GM12872 (cell line): ENCODE results near the gene TP53BP2.

Source experiments
- TF ChIP-seq, protein P1 (sequence below): IDR thresholded peaks from 3 replicates; pipeline ENCODE4 v1.5.1; 2011; ENCODE audit warnings: low read depth, mild to moderate bottlenecking, low read length, moderate library complexity; ENCODE audit not compliant: insufficient read depth

The TP53BP2 gene

DNA sequence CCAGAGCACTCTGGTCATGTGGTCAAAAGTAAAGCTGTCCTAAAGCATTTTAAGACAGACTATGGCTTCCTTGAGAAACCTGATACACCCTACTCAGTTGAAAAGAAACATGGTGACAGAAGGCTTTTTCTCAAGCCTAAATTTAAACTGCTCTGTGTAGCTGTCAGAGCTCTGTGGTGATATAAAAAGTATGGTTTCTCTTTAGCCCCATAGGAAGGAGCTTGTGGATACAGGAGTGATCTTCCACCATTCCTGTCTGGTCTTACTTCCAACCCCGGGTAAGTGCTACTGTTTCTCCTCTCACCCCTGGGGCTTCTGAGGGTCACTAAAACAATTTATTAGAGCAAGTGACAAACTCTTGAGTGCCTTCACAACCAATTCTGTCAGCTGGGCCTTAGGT lies 8.5 kb downstream of the TP53BP2 start:
- TF ChIP-seq, protein P1, sequence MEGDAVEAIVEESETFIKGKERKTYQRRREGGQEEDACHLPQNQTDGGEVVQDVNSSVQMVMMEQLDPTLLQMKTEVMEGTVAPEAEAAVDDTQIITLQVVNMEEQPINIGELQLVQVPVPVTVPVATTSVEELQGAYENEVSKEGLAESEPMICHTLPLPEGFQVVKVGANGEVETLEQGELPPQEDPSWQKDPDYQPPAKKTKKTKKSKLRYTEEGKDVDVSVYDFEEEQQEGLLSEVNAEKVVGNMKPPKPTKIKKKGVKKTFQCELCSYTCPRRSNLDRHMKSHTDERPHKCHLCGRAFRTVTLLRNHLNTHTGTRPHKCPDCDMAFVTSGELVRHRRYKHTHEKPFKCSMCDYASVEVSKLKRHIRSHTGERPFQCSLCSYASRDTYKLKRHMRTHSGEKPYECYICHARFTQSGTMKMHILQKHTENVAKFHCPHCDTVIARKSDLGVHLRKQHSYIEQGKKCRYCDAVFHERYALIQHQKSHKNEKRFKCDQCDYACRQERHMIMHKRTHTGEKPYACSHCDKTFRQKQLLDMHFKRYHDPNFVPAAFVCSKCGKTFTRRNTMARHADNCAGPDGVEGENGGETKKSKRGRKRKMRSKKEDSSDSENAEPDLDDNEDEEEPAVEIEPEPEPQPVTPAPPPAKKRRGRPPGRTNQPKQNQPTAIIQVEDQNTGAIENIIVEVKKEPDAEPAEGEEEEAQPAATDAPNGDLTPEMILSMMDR = no peak

DNA sequence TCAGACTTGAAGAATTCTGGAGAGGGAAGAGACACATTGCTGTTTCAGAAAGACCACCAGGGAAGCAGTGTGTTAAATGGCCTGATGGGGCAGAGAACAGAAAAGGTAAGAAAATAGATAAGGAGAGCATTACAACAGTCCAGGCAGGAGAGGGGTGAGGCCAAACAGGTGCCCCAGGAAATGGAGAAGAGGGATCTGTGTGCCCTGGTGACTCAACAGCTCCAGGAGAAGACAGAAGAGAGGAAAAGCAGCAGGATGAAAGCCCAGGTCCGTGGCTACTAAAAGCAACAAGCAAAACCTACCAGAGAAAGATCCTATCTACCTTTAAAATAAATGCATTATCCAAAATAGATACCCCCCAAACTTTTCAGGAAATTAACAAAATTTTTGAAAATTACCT lies 9.2 kb downstream of the TP53BP2 start:
- TF ChIP-seq, protein P1 = no peak

DNA sequence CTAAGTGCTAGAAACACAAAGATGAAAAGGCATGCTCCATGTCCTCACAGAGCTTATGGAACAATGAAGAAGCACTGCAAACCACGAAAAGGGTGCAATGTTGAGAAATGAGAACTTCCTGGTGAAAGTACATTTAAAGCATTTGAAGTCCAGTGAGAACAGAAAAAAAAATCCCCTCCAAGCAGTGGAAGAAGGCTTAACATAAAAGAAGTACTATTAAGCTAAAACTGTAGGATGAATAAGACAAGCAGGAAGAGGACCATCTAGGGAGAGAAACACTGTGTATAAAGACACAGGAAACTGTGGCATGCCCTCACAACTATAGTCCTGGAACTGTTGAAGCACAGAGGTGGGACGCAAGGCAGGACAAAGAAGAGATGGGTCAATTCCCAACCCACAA lies 10.0 kb downstream of the TP53BP2 start:
- TF ChIP-seq, protein P1 = no peak

DNA sequence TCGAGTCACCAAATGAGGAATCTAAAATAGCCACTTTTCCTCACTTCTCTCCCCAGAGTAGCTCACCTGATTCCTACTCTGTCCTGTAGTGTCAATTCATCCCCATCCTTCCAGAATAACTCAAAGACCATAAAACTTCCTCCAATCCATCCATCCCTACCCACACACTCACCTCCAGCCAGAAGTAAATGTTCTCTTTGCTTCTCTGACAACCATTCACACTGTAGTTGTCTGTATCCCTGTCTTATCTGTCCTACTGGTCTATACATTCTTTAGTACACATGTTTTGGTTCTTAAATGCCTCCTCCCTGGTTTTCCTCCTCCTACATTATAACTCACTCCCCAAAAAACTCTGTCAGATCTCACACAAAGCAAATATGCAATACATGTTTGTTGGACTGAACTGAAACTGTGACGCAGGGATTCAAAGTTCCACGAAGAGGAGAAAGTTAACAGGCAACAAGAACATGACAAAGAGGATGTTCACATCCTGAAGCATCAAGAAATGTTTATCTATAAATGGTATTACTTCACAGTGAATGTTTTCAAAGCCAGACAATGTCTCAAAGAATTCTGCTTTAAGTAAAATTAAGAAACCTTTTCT lies 11.0 kb downstream of the TP53BP2 start:
- TF ChIP-seq, protein P1 = no peak

DNA sequence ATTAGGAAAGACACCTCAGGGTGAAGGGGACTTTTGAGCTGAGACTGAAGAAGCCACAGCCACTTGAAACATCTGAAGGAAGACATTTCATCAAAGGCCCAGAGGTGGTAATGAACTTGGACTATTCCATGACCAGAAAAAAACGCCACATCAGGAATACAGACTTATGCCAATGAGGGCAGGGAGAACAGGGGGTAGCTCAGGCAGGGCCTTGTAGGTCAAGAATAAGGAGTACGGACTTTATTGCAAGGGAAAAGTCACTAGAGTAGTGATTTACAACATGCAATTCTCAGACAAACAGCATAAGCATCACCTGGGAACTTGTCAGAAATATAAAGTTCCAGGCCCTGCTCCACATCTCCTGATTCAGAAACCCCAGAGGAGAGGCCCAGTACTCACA lies 11.8 kb downstream of the TP53BP2 start:
- TF ChIP-seq, protein P1 = no peak

DNA sequence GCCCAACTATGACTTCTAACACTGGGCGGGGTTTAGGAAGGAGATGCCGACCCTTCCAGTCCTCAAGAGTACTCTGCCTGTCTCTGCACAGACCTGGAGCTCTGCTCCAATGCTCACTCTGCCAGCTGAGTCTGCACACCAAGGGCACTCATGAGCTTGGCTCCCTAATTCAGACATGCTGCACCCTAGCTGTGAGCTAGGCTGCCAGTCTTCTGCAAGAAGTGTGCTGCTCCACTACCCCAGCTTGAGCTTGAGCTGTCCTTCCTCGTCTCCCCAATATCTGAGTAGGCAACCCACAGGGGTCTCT lies 13.2 kb downstream of the TP53BP2 start:
- TF ChIP-seq, protein P1 = no peak

DNA sequence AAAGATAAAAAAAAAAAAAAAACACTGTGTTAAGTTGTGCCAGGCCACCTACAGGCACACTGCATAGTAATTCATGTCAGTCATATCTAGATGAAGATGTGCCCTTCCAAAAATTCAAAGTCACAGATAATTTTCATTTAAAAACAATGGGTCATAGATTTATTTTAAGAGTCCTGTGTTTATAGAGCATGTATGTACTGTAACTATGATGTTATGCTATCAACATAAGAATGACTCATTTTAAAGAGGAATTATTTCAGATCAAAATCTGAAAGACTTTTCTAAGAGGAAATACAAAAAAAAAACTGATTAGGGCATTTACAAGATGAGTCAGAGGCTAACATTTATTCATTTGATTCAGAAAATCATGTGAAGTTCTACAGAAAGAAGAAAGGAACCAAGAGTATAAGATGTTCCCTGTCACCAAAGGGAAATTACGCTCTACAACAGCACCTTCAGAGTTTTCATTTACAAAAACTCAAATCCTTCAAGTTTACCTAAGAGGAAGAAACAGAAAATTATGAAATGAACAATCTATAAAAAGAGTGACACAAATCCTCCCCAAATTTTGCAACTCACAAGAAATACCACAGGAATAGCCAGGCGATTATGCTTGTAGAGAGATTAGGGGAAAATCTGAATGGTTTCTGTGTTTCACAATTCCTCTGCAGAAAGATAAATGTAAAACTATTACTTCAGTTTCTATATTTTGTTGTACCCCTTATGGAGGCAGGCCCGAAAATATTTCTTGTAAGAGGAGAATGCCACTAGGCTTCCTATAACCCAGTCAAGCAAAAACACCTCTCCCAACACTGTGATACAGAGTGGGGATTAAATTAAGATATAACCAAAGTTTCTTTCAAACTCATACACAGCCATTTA lies 13.8 kb downstream of the TP53BP2 start:
- TF ChIP-seq, protein P1 = no peak
